Measurements from ENCODE around the gene DDR1. TPM values are rescaled to one million over a fixed set of nuclear protein-coding genes. Genes with fewer than 3 reads are reported as not detected.

DDR1 gene
- total and polyA plus RNA-seq, 2 experiments from 2014 or later, result 58.3 to 154 TPM

DNA sequence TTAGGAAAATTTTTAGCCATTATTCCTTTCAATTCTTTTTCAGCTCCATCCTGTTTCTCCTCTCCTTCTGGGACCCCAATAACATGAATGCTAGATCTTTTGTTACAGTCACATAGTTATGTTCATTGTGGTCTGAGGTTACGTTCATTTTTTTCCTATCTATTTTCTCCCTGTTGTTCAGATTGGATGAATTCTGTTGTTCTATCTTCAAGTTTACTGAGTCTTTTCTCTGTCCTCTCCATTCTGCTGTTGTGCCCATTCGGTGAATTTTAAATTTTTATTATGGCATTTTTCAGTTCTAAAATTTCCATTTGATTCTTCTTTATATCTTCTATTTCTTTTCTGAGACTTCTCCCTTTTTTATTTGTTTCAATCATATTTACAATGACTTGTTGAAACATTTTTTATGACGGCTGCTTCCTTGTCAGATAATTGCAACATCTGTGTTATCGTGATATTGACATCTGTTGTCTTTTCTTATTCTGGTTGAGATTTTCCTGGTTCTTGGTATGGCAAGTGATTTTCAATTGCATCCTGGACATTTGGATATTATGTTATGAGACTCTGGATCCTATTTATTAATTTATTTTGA is 12.6 kb upstream of the DDR1 start:
- H3K79me2 ChIP-seq (replicated peaks; ENCODE audit: insufficient read depth), result no peaks in the 10 kb centered on the region
- peaks cover 20% of the 10 kb centered on the region for H3K9me2 ChIP-seq (ENCODE audit: insufficient read depth)
- no peak for TF ChIP-seq CREB1 (CRISPR knock-in tag; IDR thresholded peaks at IDR 0.05; ENCODE audit: low read depth)
- TF ChIP-seq STAT1 (IDR thresholded peaks at IDR 0.05; ENCODE audit: unreplicated experiment), result no peak
- TF ChIP-seq ZNF114 (CRISPR knock-in tag; IDR thresholded peaks at IDR 0.05), result no peak
- no peak for TF ChIP-seq NANOG (IDR thresholded peaks at IDR 0.05; ENCODE audit: borderline replicate concordance)
- no peak for TF ChIP-seq POLR2AphosphoS5 (IDR thresholded peaks at IDR 0.05; ENCODE audit: low read depth)
- no peak for TF ChIP-seq ZNF331 (CRISPR knock-in tag; IDR thresholded peaks at IDR 0.05; ENCODE audit: low read depth)
- TF ChIP-seq, protein P1, sequence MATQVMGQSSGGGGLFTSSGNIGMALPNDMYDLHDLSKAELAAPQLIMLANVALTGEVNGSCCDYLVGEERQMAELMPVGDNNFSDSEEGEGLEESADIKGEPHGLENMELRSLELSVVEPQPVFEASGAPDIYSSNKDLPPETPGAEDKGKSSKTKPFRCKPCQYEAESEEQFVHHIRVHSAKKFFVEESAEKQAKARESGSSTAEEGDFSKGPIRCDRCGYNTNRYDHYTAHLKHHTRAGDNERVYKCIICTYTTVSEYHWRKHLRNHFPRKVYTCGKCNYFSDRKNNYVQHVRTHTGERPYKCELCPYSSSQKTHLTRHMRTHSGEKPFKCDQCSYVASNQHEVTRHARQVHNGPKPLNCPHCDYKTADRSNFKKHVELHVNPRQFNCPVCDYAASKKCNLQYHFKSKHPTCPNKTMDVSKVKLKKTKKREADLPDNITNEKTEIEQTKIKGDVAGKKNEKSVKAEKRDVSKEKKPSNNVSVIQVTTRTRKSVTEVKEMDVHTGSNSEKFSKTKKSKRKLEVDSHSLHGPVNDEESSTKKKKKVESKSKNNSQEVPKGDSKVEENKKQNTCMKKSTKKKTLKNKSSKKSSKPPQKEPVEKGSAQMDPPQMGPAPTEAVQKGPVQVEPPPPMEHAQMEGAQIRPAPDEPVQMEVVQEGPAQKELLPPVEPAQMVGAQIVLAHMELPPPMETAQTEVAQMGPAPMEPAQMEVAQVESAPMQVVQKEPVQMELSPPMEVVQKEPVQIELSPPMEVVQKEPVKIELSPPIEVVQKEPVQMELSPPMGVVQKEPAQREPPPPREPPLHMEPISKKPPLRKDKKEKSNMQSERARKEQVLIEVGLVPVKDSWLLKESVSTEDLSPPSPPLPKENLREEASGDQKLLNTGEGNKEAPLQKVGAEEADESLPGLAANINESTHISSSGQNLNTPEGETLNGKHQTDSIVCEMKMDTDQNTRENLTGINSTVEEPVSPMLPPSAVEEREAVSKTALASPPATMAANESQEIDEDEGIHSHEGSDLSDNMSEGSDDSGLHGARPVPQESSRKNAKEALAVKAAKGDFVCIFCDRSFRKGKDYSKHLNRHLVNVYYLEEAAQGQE (IDR thresholded peaks at IDR 0.05; ENCODE audit: unreplicated experiment), result no peak
- TF ChIP-seq ETS1 (IDR thresholded peaks at IDR 0.05), result no peak
- no peak for TF ChIP-seq CTCF (conservative IDR thresholded peaks at IDR 0.05; ENCODE audit: low read depth in 2 of 2)
- TF ChIP-seq EZH2 (IDR thresholded peaks at IDR 0.05; ENCODE audit: low read depth, unreplicated experiment), result no peak
- TF ChIP-seq JUNB (IDR thresholded peaks at IDR 0.05; ENCODE audit: unreplicated experiment), result no peak
- TF ChIP-seq, protein P2, sequence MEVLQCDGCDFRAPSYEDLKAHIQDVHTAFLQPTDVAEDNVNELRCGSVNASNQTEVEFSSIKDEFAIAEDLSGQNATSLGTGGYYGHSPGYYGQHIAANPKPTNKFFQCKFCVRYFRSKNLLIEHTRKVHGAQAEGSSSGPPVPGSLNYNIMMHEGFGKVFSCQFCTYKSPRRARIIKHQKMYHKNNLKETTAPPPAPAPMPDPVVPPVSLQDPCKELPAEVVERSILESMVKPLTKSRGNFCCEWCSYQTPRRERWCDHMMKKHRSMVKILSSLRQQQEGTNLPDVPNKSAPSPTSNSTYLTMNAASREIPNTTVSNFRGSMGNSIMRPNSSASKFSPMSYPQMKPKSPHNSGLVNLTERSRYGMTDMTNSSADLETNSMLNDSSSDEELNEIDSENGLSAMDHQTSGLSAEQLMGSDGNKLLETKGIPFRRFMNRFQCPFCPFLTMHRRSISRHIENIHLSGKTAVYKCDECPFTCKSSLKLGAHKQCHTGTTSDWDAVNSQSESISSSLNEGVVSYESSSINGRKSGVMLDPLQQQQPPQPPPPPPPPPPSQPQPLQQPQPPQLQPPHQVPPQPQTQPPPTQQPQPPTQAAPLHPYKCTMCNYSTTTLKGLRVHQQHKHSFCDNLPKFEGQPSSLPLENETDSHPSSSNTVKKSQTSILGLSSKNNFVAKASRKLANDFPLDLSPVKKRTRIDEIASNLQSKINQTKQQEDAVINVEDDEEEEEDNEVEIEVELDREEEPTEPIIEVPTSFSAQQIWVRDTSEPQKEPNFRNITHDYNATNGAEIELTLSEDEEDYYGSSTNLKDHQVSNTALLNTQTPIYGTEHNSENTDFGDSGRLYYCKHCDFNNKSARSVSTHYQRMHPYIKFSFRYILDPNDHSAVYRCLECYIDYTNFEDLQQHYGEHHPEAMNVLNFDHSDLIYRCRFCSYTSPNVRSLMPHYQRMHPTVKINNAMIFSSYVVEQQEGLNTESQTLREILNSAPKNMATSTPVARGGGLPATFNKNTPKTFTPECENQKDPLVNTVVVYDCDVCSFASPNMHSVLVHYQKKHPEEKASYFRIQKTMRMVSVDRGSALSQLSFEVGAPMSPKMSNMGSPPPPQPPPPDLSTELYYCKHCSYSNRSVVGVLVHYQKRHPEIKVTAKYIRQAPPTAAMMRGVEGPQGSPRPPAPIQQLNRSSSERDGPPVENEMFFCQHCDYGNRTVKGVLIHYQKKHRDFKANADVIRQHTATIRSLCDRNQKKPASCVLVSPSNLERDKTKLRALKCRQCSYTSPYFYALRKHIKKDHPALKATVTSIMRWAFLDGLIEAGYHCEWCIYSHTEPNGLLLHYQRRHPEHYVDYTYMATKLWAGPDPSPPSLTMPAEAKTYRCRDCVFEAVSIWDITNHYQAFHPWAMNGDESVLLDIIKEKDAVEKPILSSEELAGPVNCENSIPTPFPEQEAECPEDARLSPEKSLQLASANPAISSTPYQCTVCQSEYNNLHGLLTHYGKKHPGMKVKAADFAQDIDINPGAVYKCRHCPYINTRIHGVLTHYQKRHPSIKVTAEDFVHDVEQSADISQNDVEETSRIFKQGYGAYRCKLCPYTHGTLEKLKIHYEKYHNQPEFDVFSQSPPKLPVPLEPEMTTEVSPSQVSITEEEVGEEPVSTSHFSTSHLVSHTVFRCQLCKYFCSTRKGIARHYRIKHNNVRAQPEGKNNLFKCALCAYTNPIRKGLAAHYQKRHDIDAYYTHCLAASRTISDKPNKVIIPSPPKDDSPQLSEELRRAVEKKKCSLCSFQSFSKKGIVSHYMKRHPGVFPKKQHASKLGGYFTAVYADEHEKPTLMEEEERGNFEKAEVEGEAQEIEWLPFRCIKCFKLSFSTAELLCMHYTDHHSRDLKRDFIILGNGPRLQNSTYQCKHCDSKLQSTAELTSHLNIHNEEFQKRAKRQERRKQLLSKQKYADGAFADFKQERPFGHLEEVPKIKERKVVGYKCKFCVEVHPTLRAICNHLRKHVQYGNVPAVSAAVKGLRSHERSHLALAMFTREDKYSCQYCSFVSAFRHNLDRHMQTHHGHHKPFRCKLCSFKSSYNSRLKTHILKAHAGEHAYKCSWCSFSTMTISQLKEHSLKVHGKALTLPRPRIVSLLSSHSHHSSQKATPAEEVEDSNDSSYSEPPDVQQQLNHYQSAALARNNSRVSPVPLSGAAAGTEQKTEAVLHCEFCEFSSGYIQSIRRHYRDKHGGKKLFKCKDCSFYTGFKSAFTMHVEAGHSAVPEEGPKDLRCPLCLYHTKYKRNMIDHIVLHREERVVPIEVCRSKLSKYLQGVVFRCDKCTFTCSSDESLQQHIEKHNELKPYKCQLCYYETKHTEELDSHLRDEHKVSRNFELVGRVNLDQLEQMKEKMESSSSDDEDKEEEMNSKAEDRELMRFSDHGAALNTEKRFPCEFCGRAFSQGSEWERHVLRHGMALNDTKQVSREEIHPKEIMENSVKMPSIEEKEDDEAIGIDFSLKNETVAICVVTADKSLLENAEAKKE (CRISPR knock-in tag; IDR thresholded peaks at IDR 0.05), result no peak
- TF ChIP-seq EZH2phosphoT487 (IDR thresholded peaks at IDR 0.05; ENCODE audit: unreplicated experiment), result no peak
- H3K4me2 ChIP-seq, result no peak overlapping the region
- Mint-ChIP-seq H3K36me3 (ENCODE audit: low read depth) (peaks cover 63% of the 10 kb centered on the region), H3K27ac (no peak overlapping the region), H3K4me1 (peaks cover 3% of the 10 kb centered on the region; the same call in 2 of the 3 replicates), H3K4me3 (no peak overlapping the region), H3K27me3 (ENCODE audit: insufficient read depth, low read depth, poor library complexity) (peaks cover 9% of the 10 kb centered on the region), H3K9me3 (peaks cover 68% of the 10 kb centered on the region)
- H4K20me1 ChIP-seq (replicated peaks; ENCODE audit: insufficient read depth), result no peaks in the 10 kb centered on the region
- H3K4me3 ChIP-seq, result no peak overlapping the region
- H3K36me3 ChIP-seq (ENCODE audit: insufficient read depth), result peaks cover 19% of the 10 kb centered on the region
- no peaks in the 10 kb centered on the region; the same call in 1 of the 2 replicates for H3K4me1 ChIP-seq (ENCODE audit: insufficient read depth)
- DNase-seq (ENCODE audit: low spot score), result no peak
- 0 out of 2 replicates have a peak, but pooled peaks cover 8% of the 10 kb centered on the region for H3F3A ChIP-seq (replicated peaks; ENCODE audit: low read depth)
- no peak overlapping the region for H2AFZ ChIP-seq
- no peak overlapping the region for H3K27ac ChIP-seq (ENCODE audit: low read depth)
- H3K27me3 ChIP-seq (ENCODE audit: insufficient read depth), result no peaks in the 10 kb centered on the region
- ATAC-seq, result no peak

Data from GM23338 (cell line).